Heart left ventricle (tissue), 13 donors: Measurements from ENCODE around the gene ADCY9.

Source experiments
- CTCF ChIP-seq, 12 donors: fragments of 200-600 bp; sonication (generic) in 4 of 12; IDR thresholded peaks; one replicate each; pipeline versions ENCODE4 v1.5.0 to v1.8.0; 2018 to 2022; ENCODE audit warnings: antibody characterized with exemption in 12 of 12, mild to moderate bottlenecking in 5 of 12
- POLR2A ChIP-seq, 2 donors: fragments of 450-650 bp; IDR thresholded peaks; one replicate each; pipeline ENCODE4 v1.6.1; 2017; ENCODE audit warnings: antibody characterized with exemption in 2 of 2, mild to moderate bottlenecking in 2 of 2, moderate library complexity in 2 of 2
- donor health status: ischemic (EF 13 %, LVEDD 7.1; RV severe dilation, severe dysfunction).
- donor health status: DM: no; HTN: yes; CAD: no.
- donor health status: DM: no; HTN: no; CAD: no.
- donor health status: ischemic (EF 25% LVEDD 6.9; RV normal size, moderate dysfunction).
- donor health status: ischemic (EF 25% LVEDD 5.7; RV mildly dilated, moderate dysfunction).
- donor health status: ischemic (EF 35%, LVEDD 5.7; RV mildly dilated, moderate dysfunction).
- donor health status: nonischemic (EF 11% LVEDD 7.7; RV severe dilation, severe dysfunction).
- donor health status: DM: yes; HTN: yes; CAD: no.
- donor health status: PGD.
- donor health status: ischemic (EF 29% LVEDD 5.4; RV normal size, mild dysfunction).
- donor health status: nonischemic (EF 23%, LVEDD 6.1; RV moderate dilation, normal function).

GRCh38 chr16:4116325-4117249, at the start of gene ADCY9:
- peak in 1 of 2 donors; percentile 55 for TF ChIP-seq POLR2A (IDR thresholded peaks at IDR 0.05)
- TF ChIP-seq CTCF (IDR thresholded peaks at IDR 0.05): no peak
